ENCODE data around the gene VHLL.

- TF ChIP-seq CTCF (IDR thresholded peaks at IDR 0.05) (no peak), POLR2A (IDR thresholded peaks at IDR 0.05) (no peak)
Measured at GRCh38 chr1:156253634-156254033, 45.5 kb downstream of the VHLL start.

Measured in tibial nerve (tissue), 3 donors.